Vagina (tissue), 2 donors: ENCODE data around the gene DHRSX. TPM values are rescaled to one million over a fixed set of nuclear protein-coding genes. Genes with fewer than 3 reads are reported as not detected.

Source experiments
- DNase-seq, 2 donors: peaks; one replicate each; pipeline ENCODE4 v3.0.0-alpha.2; 2017; ENCODE audit errors: extremely low spot score in 2 of 2
- H3K27ac ChIP-seq: fragments of 200-600 bp; sonication (generic); one replicate; pipeline ENCODE4 v1.5.1; 2019
- H3K27me3 ChIP-seq: fragments of 200-600 bp; sonication (generic); one replicate; pipeline ENCODE4 v1.5.1; 2019
- H3K36me3 ChIP-seq, 2 donors: fragments of 200-600 bp; sonication (generic); one replicate each; pipeline ENCODE4 v1.5.1; 2017 to 2019
- H3K4me1 ChIP-seq: fragments of 200-600 bp; sonication (generic); one replicate; pipeline ENCODE4 v1.5.1; 2019
- H3K4me3 ChIP-seq, 2 donors: fragments of 200-600 bp; sonication (generic); 1 replicate in 1 of 2; 2 replicates in 1 of 2; pipeline ENCODE4 v1.5.1; 2016 to 2019
- H3K9me3 ChIP-seq: fragments of 200-600 bp; sonication (generic); one replicate; pipeline ENCODE4 v1.5.1; 2019
- POLR2A ChIP-seq, 2 donors: fragments of 450-650 bp; IDR thresholded peaks; one replicate each; pipeline ENCODE4 v1.6.1; 2017; ENCODE audit warnings: antibody characterized with exemption in 2 of 2, mild to moderate bottlenecking in 2 of 2, moderate library complexity in 2 of 2
- POLR2AphosphoS5 ChIP-seq, 2 donors: sonication (generic); formaldehyde crosslinking; IDR thresholded peaks; one replicate each; pipeline ENCODE4 v1.9.0; 2017; ENCODE audit warnings: antibody characterized with exemption in 2 of 2, mild to moderate bottlenecking in 2 of 2, low read depth in 1 of 2; ENCODE audit not compliant: insufficient read depth in 1 of 2
- intact Hi-C: fragments of 100-400 bp; cut with DNase I; formaldehyde crosslinking; loops from one replicate; pipeline ENCODE4 v1.15.1; 2023
- total RNA-seq: library from RNA; depleted of rRNA; stranded (reverse); fragments of >200 nt; gene quantifications from one replicate; pipeline ENCODE4 v1.2.3, GENCODE V29; 2016
- TF ChIP-seq, protein P1 (sequence below), 3 experiments: fragments of 450-650 bp in 2 of 3; fragments of 200-600 bp in 1 of 3; sonication (generic) in 1 of 3; IDR thresholded peaks; one replicate each; pipeline ENCODE4 v1.5.1; 2017 to 2019; ENCODE audit warnings: antibody characterized with exemption in 3 of 3, mild to moderate bottlenecking in 2 of 3, moderate library complexity in 2 of 3

The DHRSX gene
- total RNA-seq, 1 donor from 2014 or later: 26.0 TPM

GRCh38 chrX:2546496-2546895 lies 45.7 kb upstream of the DHRSX start:
- intact Hi-C loops: no loop called here
- TF ChIP-seq, protein P1, sequence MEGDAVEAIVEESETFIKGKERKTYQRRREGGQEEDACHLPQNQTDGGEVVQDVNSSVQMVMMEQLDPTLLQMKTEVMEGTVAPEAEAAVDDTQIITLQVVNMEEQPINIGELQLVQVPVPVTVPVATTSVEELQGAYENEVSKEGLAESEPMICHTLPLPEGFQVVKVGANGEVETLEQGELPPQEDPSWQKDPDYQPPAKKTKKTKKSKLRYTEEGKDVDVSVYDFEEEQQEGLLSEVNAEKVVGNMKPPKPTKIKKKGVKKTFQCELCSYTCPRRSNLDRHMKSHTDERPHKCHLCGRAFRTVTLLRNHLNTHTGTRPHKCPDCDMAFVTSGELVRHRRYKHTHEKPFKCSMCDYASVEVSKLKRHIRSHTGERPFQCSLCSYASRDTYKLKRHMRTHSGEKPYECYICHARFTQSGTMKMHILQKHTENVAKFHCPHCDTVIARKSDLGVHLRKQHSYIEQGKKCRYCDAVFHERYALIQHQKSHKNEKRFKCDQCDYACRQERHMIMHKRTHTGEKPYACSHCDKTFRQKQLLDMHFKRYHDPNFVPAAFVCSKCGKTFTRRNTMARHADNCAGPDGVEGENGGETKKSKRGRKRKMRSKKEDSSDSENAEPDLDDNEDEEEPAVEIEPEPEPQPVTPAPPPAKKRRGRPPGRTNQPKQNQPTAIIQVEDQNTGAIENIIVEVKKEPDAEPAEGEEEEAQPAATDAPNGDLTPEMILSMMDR (IDR thresholded peaks at IDR 0.05): no peak
- TF ChIP-seq POLR2A (IDR thresholded peaks at IDR 0.05): no peak
- TF ChIP-seq POLR2AphosphoS5 (IDR thresholded peaks at IDR 0.05; ENCODE audit: insufficient read depth in 1 of 2, low read depth in 1 of 2): no peak
- no peaks in the 10 kb centered on the region for H3K9me3 ChIP-seq
- H3K27me3 ChIP-seq: no peaks in the 10 kb centered on the region
- no peaks in the 10 kb centered on the region for H3K36me3 ChIP-seq
- no peak for DNase-seq
- no peak overlapping the region for H3K27ac ChIP-seq
- H3K4me1 ChIP-seq: peaks cover 8% of the 10 kb centered on the region
- H3K4me3 ChIP-seq: no peak overlapping the region

DNA sequence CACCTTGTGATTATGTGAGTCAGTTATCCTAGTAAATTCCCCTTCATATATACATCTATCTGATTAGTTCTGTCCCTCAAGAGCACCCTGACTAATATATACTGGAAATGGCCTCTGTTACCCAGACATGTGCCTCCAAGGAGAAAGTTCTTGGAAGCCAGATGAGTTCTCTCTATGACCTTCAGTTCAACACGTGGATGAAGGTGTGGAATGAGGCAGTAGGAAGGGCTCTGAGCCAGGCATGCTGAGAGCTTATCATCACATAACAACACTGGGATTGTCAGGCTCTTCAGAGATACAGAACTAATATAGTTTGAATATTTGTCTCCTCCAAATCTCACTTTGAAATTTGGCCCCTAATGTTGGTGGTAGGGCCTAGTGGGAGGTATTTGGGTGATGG lies 44.4 kb upstream of the DHRSX start:
- no peak for DNase-seq
- intact Hi-C loops: no loop called here
- TF ChIP-seq, protein P1 (IDR thresholded peaks at IDR 0.05): no peak
- no peak for TF ChIP-seq POLR2AphosphoS5 (IDR thresholded peaks at IDR 0.05; ENCODE audit: insufficient read depth in 1 of 2, low read depth in 1 of 2)
- no peak for TF ChIP-seq POLR2A (IDR thresholded peaks at IDR 0.05)
- no peak overlapping the region for H3K27ac ChIP-seq
- H3K4me3 ChIP-seq: no peak overlapping the region
- no peaks in the 10 kb centered on the region for H3K27me3 ChIP-seq
- H3K9me3 ChIP-seq: no peaks in the 10 kb centered on the region
- no peaks in the 10 kb centered on the region for H3K36me3 ChIP-seq
- peaks cover 8% of the 10 kb centered on the region for H3K4me1 ChIP-seq

DNA sequence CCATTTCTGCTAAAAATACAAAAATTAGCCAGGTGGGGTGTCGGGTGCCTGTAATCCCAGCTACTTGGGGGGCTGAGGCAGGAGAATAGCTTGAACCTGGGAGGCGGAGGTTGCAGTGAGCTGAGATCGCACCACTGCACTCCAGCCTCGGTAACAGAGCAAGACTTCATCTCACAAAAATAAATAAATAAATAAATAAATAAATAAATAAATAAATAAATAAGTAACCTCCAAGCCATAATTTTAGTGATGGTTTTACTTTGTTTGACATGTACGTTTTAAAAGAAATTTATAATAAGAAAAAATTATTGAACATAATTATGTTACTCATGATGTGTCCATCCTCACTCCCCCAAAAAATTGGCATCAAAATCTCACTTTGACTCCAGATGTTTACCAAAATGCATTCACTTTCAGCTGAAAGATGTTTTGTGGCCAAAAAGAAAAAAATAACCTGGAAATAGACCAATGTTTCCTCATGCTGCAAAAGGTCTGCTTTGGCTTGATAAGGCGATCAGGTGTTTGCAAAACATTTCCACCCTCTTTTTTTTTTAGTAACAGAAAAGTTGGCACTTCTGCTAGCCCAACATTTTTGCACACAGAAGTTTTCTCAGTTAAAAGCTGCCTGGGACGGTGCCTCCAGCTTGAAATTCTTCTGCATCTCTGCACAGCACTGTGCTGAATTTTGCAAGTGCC lies 42.2 kb upstream of the DHRSX start:
- H3K36me3 ChIP-seq: no peaks in the 10 kb centered on the region
- intact Hi-C loops: no loop called here
- H3K9me3 ChIP-seq: no peaks in the 10 kb centered on the region
- H3K27me3 ChIP-seq: no peaks in the 10 kb centered on the region
- H3K4me1 ChIP-seq: no peaks in the 10 kb centered on the region
- H3K4me3 ChIP-seq: no peak overlapping the region
- no peak for DNase-seq
- TF ChIP-seq POLR2A (IDR thresholded peaks at IDR 0.05) (no peak), POLR2AphosphoS5 (IDR thresholded peaks at IDR 0.05; ENCODE audit: insufficient read depth in 1 of 2, low read depth in 1 of 2) (no peak)
- TF ChIP-seq, protein P1 (IDR thresholded peaks at IDR 0.05): no peak
- H3K27ac ChIP-seq: no peak overlapping the region

DNA sequence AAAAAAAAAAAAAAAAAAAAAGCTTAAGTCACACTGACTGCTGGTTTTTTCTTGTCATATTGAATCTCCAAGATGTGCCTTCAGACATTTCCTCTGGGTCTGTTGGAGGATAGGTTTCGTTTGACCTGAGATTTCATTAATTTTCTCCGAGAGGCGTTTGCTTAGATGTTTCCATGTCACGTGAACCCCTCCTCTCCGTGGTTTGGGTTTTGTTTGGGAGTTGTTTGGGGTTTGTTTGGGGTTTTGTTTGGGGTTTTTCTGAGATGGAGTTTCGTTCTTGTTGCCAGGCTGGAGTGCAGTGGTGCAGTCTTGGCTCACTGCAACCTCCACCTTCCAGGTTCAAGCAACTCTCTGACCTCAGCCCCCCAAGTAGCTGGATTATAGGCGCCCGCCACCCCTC lies 40.8 kb upstream of the DHRSX start:
- no peak for DNase-seq
- H3K36me3 ChIP-seq: no peaks in the 10 kb centered on the region
- no peaks in the 10 kb centered on the region for H3K4me1 ChIP-seq
- H3K9me3 ChIP-seq: no peaks in the 10 kb centered on the region
- H3K4me3 ChIP-seq: no peak overlapping the region
- intact Hi-C loops: no loop called here
- no peaks in the 10 kb centered on the region for H3K27me3 ChIP-seq
- TF ChIP-seq POLR2A (IDR thresholded peaks at IDR 0.05) (no peak), POLR2AphosphoS5 (IDR thresholded peaks at IDR 0.05; ENCODE audit: insufficient read depth in 1 of 2, low read depth in 1 of 2) (no peak)
- TF ChIP-seq, protein P1 (IDR thresholded peaks at IDR 0.05): no peak
- H3K27ac ChIP-seq: no peak overlapping the region

- Histone ChIP-seq H3K4me1 (no peaks in the 10 kb centered on the region), H3K9me3 (no peaks in the 10 kb centered on the region), H3K27ac (no peak overlapping the region), H3K27me3 (no peaks in the 10 kb centered on the region), H3K4me3 (no peak overlapping the region), H3K36me3 (no peaks in the 10 kb centered on the region)
- DNase-seq: no peak
- TF ChIP-seq, protein P1 (IDR thresholded peaks at IDR 0.05): no peak
- TF ChIP-seq POLR2AphosphoS5 (IDR thresholded peaks at IDR 0.05; ENCODE audit: insufficient read depth in 1 of 2, low read depth in 1 of 2): no peak
- no peak for TF ChIP-seq POLR2A (IDR thresholded peaks at IDR 0.05)
- intact Hi-C loops: no loop called here
Observed at GRCh38 chrX:2540426-2540947, 39.7 kb upstream of the DHRSX start.
